ENCODE data around the gene USP34. TPM values are rescaled to one million over a fixed set of nuclear protein-coding genes. Genes with fewer than 3 reads are reported as not detected.

USP34 gene
- total and polyA plus RNA-seq, 2 of the 8 experiments (the other 6 are each of a cell fraction or from before 2014, with no cell fraction given) = 56.7 to 91.7 TPM

DNA sequence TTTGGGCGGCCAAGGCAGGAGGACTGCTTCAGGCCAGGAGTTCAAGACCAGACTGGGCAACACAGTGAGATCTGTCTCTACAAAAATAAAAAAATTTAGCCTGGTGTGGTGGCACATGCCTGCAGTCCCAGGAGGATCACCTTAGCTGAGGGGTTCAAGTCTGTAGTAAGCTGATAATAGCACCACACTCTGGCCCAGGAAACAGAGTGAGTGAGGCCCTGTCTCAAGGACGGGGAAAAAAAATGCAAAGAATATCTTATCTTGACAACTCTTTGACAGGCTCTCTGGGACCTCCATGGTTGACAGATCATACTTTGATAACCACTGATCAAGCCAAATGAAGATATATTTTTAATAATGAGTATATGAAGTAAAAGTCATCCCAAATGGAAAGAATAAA is 22.7 kb downstream of the USP34 start:
- Histone ChIP-seq H3K18ac (ENCODE audit: extremely low read depth, low read length) (no peak overlapping the region), H3K9ac (replicated peaks in 1 of 4; ENCODE audit: extremely low read depth in 1 of 4, low read depth in 3 of 4, low read length in 3 of 4) (no peak overlapping the region), H3K4me1 (replicated peaks in 1 of 4; ENCODE audit: control insufficient read depth in 3 of 4, insufficient read depth in 4 of 4, low read length in 3 of 4) (no peaks in the 10 kb centered on the region), H3K23ac (ENCODE audit: insufficient read length) (no peak overlapping the region), H3K23me2 (ENCODE audit: low read depth, low read length) (no peaks in the 10 kb centered on the region), H3K79me1 (ENCODE audit: low read depth, low read length) (peaks cover 4% of the 10 kb centered on the region; the same call in 1 of the 2 replicates), H3K4me3 (ENCODE audit: extremely low read depth in 1 of 4, insufficient read depth in 2 of 4, low read depth in 3 of 4, low read length in 4 of 4) (no peak overlapping the region), H2BK120ac (replicated peaks; ENCODE audit: low read depth, low read length) (no peak overlapping the region), H2AFZ (ENCODE audit: low read length) (no peak overlapping the region), H2BK12ac (ENCODE audit: low read depth, low read length) (no peak overlapping the region), H4K5ac (ENCODE audit: insufficient read length, low read depth, low read length) (no peak overlapping the region), H3K4me2 (ENCODE audit: insufficient read depth in 1 of 2, low read depth in 2 of 2, low read length in 2 of 2) (no peak overlapping the region), H3K36me3 (ENCODE audit: control insufficient read depth in 2 of 4, insufficient read depth in 4 of 4, low read length in 3 of 4) (no peaks in the 10 kb centered on the region), H4K91ac (replicated peaks; ENCODE audit: insufficient read length, low read length) (no peak overlapping the region), H2BK5ac (ENCODE audit: low read depth, low read length) (no peak overlapping the region), H3K79me2 (ENCODE audit: control insufficient read depth in 1 of 2, insufficient read depth in 2 of 2, low read length in 2 of 2) (peaks cover 13 to 97% of the 10 kb centered on the region in 2 experiments), H3K14ac (ENCODE audit: insufficient read length) (no peak overlapping the region), H3K56ac (replicated peaks; ENCODE audit: insufficient read length, low read depth, low read length) (no peak overlapping the region), H2AK5ac (ENCODE audit: low read depth, low read length) (no peak overlapping the region), H4K20me1 (replicated peaks in 1 of 2; ENCODE audit: control insufficient read depth in 1 of 2, insufficient read depth in 2 of 2, low read length in 2 of 2) (peaks cover 5 to 11% of the 10 kb centered on the region in 2 experiments), H3K9me3 (ENCODE audit: insufficient read depth in 2 of 2, low read depth in 1 of 2, low read length in 1 of 2) (no peaks in the 10 kb centered on the region), H3K27ac (ENCODE audit: low read depth, low read length) (no peak overlapping the region), H3K4ac (replicated peaks; ENCODE audit: insufficient read length, low read depth, low read length) (no peak overlapping the region), H2BK20ac (ENCODE audit: low read length) (no peak overlapping the region), H2BK15ac (ENCODE audit: low read length) (no peak overlapping the region), H4K8ac (ENCODE audit: extremely low read depth, insufficient read depth, low read length) (no peak overlapping the region), H3K27me3 (replicated peaks in 1 of 4; ENCODE audit: control insufficient read depth in 3 of 4, extremely low read depth in 1 of 4, insufficient read depth in 3 of 4, low read length in 3 of 4) (no peaks in the 10 kb centered on the region)
- WGBS, 2 experiments (ENCODE audit: extremely low coverage in 1 of 2, insufficient coverage in 1 of 2, insufficient read length in 1 of 2, insufficient replicate concordance in 2 of 2, low coverage in 1 of 2, low lambda C conversion rate in 2 of 2, missing lambda C conversion rate in 1 of 2) = 91% methylated on average over 2 of the region's 2 CpGs; no CpG with 5 or more reads in 1 of the 2 experiments
- DNase-seq (ENCODE audit: low read depth in 1 of 2, low spot score in 2 of 2) = no peak
- POLR2A ChIA-PET (ENCODE audit: partially characterized antibody) = no interaction called here
- CTCF ChIA-PET (ENCODE audit: partially characterized antibody) = no interaction called here
- FAIRE-seq = no peak
- no peak for TF ChIP-seq TAF7 (optimal IDR thresholded peaks at IDR 0.05; ENCODE audit: borderline replicate concordance, low read depth, low read length)
- no peak for TF ChIP-seq SP4 (IDR thresholded peaks at IDR 0.05; ENCODE audit: low read length)
- TF ChIP-seq, protein P1, sequence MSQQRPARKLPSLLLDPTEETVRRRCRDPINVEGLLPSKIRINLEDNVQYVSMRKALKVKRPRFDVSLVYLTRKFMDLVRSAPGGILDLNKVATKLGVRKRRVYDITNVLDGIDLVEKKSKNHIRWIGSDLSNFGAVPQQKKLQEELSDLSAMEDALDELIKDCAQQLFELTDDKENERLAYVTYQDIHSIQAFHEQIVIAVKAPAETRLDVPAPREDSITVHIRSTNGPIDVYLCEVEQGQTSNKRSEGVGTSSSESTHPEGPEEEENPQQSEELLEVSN (IDR thresholded peaks at IDR 0.05) = no peak
- TF ChIP-seq POLR2AphosphoS5 (IDR thresholded peaks at IDR 0.05; ENCODE audit: low read depth, low read length) = no peak
- no peak for TF ChIP-seq JUN (IDR thresholded peaks at IDR 0.05; ENCODE audit: low read depth, low read length)
- no peak for TF ChIP-seq HDAC6 (IDR thresholded peaks at IDR 0.05; ENCODE audit: low read depth, low read length)
- no peak for TF ChIP-seq SAP30 (IDR thresholded peaks at IDR 0.05; ENCODE audit: insufficient read depth, insufficient replicate concordance, low read length)
- TF ChIP-seq CBX8 (IDR thresholded peaks at IDR 0.05; ENCODE audit: borderline replicate concordance, low read depth, low read length) = no peak

Measured in H1 (cell line).